Stomach (tissue), 4 donors: ENCODE data around the gene MCUB.

Experiments
- POLR2A ChIP-seq, 4 donors: fragments of 450-650 bp; IDR thresholded peaks; one replicate each; pipeline ENCODE4 v1.6.1; 2016; ENCODE audit warnings: antibody characterized with exemption in 4 of 4, control low read depth in 2 of 4, mild to moderate bottlenecking in 1 of 4, moderate library complexity in 1 of 4
- TF ChIP-seq, protein P1 (sequence below), 7 experiments: fragments of 450-650 bp in 4 of 7; fragments of 200-600 bp in 3 of 7; sonication (generic) in 3 of 7; IDR thresholded peaks; one replicate each; pipeline ENCODE4 v1.5.1; 2016 to 2019; ENCODE audit warnings: antibody characterized with exemption in 7 of 7, control low read depth in 2 of 7, mild to moderate bottlenecking in 1 of 7

DNA sequence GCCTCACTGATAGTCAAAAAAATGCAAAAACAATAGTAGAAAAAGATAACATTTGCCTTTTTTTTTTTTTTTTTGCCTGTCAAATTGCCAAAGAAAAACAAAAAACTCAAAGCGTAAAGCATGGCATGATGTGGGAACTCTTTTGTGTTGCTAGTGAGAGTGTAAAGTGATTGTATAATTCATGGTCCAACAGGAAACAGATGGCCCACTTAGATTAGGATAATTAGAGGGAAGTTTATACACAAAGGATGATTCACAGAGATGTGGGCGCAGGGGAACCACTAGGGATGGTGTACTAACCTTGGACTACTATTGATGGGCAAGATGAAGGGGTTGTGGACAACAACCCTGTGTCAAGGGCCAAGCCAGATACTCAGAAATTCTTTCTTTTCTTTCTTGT lies 16.4 kb downstream of the MCUB start:
- TF ChIP-seq, protein P1, sequence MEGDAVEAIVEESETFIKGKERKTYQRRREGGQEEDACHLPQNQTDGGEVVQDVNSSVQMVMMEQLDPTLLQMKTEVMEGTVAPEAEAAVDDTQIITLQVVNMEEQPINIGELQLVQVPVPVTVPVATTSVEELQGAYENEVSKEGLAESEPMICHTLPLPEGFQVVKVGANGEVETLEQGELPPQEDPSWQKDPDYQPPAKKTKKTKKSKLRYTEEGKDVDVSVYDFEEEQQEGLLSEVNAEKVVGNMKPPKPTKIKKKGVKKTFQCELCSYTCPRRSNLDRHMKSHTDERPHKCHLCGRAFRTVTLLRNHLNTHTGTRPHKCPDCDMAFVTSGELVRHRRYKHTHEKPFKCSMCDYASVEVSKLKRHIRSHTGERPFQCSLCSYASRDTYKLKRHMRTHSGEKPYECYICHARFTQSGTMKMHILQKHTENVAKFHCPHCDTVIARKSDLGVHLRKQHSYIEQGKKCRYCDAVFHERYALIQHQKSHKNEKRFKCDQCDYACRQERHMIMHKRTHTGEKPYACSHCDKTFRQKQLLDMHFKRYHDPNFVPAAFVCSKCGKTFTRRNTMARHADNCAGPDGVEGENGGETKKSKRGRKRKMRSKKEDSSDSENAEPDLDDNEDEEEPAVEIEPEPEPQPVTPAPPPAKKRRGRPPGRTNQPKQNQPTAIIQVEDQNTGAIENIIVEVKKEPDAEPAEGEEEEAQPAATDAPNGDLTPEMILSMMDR (IDR thresholded peaks at IDR 0.05) = no peak
- no peak for TF ChIP-seq POLR2A (IDR thresholded peaks at IDR 0.05)
